ENCODE results near the gene BNC2.
"Not testable (repeated sequence)": the region's sequence is repeated elsewhere in the genome, so short reads cannot be mapped to it uniquely, and the experiment has no call there.

Gene BNC2

GRCh38 chr9:16870596-16871335 lies at the start of gene BNC2:
Gene BNC2 (minus strand): TSS chr9:16870670. CDS start chr9:16870648, 22 bp downstream.
- DNase-seq, result no peak

- no peak for DNase-seq
Observed at GRCh38 chr9:16918920-16919319, 48.5 kb upstream of the BNC2 start.

- DNase-seq, result no peak
Observed at GRCh38 chr9:16915126-16915831, 44.8 kb upstream of the BNC2 start.

DNA sequence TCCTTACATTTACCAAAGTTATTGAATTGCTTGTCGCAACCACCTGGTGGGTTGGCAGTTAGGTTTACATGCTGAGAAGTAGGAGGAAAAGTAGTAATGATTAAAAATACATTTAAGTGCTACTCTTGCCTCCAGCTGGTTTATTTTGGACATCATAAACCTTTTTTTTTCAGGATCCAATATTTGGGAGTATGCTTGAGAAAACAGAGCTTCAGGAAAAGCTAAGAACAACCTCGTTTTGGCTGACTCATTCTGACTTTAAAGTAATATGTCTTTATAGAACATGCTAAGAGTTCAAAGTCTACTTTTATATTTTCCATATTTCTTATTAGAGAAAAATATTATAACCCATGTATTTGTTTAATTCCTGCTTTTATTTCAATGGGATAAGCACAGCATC lies 41.7 kb upstream of the BNC2 start:
- DNase-seq, result no peak

- DNase-seq, result not testable (repeated sequence)
Observed at GRCh38 chr9:16908206-16908605, 37.7 kb upstream of the BNC2 start.

- DNase-seq, result no peak
Observed at GRCh38 chr9:16904655-16905054, 34.2 kb upstream of the BNC2 start.

DNA sequence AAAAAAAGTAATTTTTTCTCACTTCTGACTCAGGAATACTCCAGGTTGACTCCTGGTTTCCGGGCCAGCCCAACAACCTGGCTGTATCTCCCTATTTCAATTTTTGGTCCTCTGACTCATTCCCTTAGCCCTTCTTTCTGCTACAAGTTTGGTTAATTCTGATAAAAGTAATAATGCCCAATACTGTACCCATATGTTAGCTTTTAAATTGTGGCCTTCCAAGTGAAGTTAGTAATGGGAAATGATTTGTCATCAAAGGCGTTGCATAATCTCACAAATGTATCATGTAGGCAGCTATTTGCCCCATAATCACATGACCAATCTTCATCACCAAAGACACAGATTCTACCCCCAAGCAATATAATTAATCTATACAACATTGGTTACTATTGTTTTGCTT lies 31.1 kb upstream of the BNC2 start:
- no peak for DNase-seq

DNA sequence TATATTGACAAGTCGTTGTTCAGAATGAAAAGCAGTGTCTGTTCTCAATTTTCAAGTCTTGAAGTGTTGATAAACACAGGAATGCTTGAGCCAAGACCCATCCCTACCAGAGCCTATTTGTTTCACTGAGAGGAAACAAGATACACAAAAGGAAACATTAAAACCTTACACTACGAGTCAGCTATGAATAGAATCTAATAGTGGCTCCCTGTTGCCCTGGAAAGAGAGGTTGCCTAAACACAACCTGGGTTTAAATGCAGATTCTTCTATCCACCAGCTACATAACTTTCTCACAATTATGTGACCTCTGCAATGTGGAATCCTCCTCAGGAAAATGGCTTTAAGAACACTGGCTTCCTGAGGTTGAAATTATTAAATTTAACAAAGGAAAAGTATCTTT lies 29.1 kb upstream of the BNC2 start:
- DNase-seq, result no peak

DNA sequence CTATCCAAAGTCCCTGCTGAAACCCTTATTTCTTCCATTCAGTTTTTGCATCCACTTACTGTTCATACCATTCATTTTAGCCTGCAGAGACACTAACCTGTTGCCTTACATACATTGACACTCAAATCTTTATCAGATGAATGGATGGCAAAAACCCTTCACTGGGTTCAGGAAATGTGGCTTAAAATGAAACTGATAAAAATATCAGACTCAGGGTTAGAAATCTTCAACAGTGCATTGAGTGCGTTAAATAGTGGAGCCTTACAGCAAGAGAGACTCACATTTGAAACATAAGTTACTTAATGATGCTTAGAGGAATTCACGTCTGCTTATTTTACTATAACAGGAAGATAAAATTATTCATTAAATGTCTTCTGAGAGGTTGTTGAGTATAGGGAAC lies 28.0 kb upstream of the BNC2 start:
- no peak for DNase-seq

DNA sequence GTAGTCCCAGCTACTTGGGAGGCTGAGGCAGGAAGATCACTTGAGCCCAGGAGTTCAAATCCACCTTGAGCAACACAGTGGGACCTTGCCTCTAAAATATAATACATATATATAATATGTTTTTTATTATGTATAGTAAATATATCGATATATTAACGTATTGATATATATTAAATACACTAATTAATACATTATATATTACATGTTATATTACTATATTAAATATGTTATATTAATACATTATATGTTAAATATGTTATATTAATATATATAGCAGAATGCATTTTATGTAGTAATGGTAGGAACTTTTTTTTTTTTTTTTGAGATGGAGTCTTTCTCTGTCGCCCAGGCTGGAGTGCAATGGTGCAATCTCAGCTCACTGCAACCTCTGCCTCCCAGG lies 18.1 kb upstream of the BNC2 start:
- no peak for DNase-seq

DNA sequence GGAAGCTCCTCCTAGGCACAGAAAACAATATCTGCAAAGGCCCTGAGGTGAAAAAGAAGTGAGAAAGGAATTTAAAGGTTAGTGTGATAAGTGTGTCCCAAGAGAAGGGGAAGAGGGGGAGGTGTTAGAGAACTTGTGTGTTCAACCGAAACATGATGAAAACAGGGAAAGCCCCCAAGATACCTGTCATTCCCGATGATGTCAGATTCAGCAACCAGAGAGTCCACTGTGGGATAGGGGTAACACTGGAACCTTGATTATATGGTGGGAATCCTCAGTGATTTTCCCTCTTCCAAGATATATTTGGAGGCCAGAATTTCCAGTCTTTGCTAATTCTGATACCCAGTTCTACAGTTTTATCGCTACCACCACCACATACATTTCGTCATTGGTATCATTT lies 15.5 kb upstream of the BNC2 start:
- DNase-seq, result no peak

DNA sequence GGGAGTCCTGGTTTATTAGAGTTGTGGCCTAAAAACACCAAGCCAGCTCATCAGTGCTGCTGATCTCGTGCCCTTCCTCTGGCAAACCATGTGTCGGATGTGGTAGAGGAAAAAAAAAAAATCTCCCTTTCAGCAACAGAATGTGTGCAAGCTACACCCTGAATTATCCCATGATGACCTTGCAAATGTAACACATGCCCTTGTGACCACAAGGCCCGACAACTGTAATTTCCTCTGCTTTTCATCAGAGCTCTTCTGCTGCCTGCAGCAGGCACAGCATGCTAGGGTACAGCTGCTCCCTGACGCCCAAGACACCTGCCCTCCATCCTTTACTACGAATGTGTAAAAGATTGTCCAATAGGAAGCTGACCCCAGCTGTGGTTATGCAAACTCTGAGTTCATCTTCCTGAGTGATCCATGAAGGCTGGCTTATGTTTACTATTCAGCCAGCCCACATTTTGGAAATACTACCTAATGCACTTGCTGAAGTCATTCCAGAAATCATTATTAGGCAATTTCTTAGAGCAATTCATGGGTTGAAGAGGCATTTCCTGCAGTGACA lies 14.6 kb upstream of the BNC2 start:
- DNase-seq, result peak in 1 of 2 donors; percentile 11

GRCh38 chr9:16884373-16884772 lies 13.9 kb upstream of the BNC2 start:
- no peak for DNase-seq

GRCh38 chr9:16883586-16883985 lies 13.1 kb upstream of the BNC2 start:
- DNase-seq, result no peak

- DNase-seq, result not testable (repeated sequence)
Observed at GRCh38 chr9:16882440-16882839, 12.0 kb upstream of the BNC2 start.

DNA sequence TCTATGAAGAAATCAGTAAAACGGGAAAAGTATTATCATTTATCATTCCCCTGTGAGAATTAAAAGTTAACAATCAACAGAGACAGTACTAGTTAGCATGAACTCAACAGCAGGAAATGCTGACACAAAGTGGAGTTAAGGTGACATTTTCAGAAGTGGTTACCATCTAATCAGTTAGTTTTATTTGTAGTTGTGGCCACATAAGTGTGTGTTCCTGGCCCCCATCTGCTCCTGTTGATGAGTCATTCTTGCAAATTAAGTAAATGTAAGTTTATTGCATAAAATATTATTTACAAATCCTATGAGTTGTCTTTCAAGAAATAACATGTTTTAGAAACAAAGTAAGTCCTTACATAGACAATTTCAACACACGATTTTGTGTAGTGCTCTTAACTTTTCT lies 8.9 kb upstream of the BNC2 start:
- DNase-seq, result no peak

DNA sequence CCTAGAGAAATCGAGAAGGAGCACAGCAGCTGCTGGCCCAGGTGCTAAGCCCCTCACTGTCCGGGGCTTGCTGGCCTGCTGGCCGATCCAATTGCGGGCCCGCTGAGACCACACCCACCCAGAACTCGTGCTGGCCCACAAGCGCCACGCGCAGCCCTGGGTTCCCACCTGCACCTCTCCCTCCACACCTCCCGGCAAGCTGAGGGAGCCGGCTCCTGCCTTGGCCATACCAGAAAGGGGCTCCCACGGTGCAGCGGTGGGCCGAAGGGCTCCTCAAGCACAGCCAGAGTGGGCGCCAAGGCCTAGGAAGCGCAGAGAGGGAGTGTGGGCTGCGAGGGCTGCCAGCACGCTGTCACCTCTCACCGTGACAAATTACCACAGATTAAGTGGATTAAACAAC lies 6.8 kb upstream of the BNC2 start:
- no peak for DNase-seq

DNA sequence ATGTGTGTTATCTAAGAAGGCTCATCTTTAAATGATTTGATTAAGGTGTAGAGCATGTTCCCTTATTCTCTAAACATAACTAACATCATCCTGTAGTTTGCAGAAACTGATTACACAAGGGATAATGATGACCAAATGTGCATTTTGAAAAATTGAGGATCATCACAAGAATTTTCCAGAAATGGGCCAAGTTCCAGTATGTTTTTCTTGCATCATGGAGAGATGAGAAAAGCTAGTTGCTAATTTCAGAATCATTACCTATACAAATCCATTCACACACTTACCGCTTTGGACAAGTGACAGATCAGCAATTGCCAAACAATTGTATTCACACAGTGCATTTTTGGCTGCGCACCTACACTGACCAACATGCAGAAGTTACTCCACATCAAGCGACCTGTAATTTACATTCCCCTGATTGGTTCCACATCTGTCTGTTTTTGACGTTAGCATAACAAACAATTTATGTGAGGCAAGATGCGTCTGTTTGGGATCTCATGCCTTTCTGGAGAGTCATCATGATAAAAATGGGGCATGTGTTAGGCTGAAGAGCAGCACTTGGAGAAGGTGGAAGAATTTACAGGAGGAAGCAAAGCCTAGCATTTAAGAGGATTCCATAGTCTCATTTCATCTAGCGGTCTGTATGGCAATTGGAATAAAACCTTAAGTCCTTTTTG lies 2.8 kb upstream of the BNC2 start:
- DNase-seq, result no peak

GRCh38 chr9:16871336-16872151 lies 1.1 kb upstream of the BNC2 start:
- peak; percentile 12 to 17 for DNase-seq

DNA sequence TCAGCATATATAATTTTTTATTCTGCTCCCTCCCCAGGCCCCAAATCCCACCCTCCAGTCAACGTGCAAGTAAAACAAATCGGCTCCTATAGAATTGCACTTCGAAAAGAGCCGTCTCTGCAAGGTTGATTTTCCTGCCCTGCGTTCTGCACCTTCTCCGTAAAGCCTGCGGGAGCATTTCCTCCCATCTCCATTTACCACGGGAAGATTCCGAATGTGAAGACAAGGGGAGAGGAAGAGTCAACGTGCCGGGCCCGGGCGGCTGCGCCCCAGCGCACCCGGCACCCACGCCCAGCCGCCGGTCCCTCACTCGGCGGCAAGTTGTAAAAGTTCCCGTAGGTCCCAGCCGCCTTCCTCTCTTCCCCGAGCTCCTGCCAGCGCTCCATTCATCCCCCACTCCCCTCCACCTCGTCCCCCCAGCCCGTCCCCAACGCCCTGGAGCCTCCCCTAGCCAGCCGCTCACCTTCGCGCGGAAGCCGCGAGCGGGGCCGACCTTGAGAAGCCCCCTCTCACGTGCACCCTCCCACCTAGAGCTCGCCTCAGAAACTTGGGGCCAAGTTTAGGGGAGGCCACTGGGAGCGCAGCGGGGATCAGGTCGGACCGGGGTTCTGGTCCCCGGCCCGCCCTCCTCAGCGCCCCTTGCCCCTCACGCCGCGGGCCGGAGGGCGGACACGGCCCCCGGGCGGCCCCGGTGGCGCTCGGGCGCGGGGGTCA lies 431 bp downstream of the BNC2 start:
- DNase-seq, result no peak

GRCh38 chr9:16869131-16869881 lies 1.2 kb downstream of the BNC2 start:
- DNase-seq, result no peak
